HepG2 (cell line): ENCODE data around the gene DGUOK. TPM values are rescaled to one million over a fixed set of nuclear protein-coding genes. Genes with fewer than 3 reads are reported as not detected.

Experiments
- ATAC-seq: fragments of 200-7000 bp; cut with Tn5 transposase; 3 replicates; pipeline ENCODE4 v1.9.1; 2020; ENCODE audit warnings: mild to moderate bottlenecking, moderate library complexity
- BruUV-seq: library from RNA; stranded (reverse); fragments of 400-500 nt; replicated peaks from 2 replicates; lab custom pipeline; 2021; lab: Mats Ljungman, UMichigan
- CTCF ChIA-PET: fragments of 300-600 bp; formaldehyde crosslinking; extraction: SDS; loops from one replicate; lab custom pipeline; 2021; ENCODE audit warnings: low total read pairs, inconsistent platforms, low intra/inter-chr PET ratio; lab: Yijun Ruan, JAX
- POLR2A ChIA-PET: fragments of 350-600 bp; sonication (Branson Sonifier 250); formaldehyde crosslinking; loops from one replicate; lab custom pipeline; 2020; ENCODE audit warnings: antibody characterized with exemption, inconsistent platforms; lab: Yijun Ruan, JAX
- DNase-seq: peaks from one replicate; pipeline ENCODE4 v3.0.0-alpha.2; 2015; ENCODE audit warnings: low spot score
- FAIRE-seq: peaks from 3 replicates; lab custom pipeline; 2011; peaks lifted over from hg19 to GRCh38; lab: Jason Lieb, UNC
- H2AFZ ChIP-seq: one replicate; pipeline ENCODE4 v1.6.1; 2011; ENCODE audit warnings: low read length, inconsistent platforms
- H3K27ac ChIP-seq: fragments of 300-600 bp; 3 replicates; pipeline ENCODE4 v1.8.0; 2011; ENCODE audit warnings: mixed run types, mild to moderate bottlenecking, mixed read lengths, low read length, inconsistent platforms; ENCODE audit not compliant: insufficient read depth; ENCODE audit errors: extremely low read length
- H3K27me3 ChIP-seq, 2 experiments: fragments of 200-600 bp in 1 of 2; 2 replicates in 1 of 2; 3 replicates in 1 of 2; pipeline versions ENCODE4 v1.6.0 to v1.8.0; 2011; ENCODE audit warnings: low read length in 2 of 2, mild to moderate bottlenecking in 2 of 2, moderate library complexity in 2 of 2, inconsistent platforms in 1 of 2; ENCODE audit not compliant: insufficient read depth in 2 of 2, control insufficient read depth in 1 of 2
- H3K36me3 ChIP-seq, 2 experiments: fragments of 200-600 bp in 1 of 2; replicated peaks in 1 of 2; 2 replicates in 1 of 2; 3 replicates in 1 of 2; pipeline versions ENCODE4 v1.5.1 to v1.8.0; 2011; ENCODE audit warnings: low read length in 2 of 2, inconsistent platforms in 1 of 2; ENCODE audit not compliant: insufficient read depth in 2 of 2, control insufficient read depth in 1 of 2
- H3K4me1 ChIP-seq: 2 replicates; pipeline ENCODE4 v1.5.1; 2012; ENCODE audit warnings: low read length, inconsistent platforms; ENCODE audit not compliant: insufficient read depth
- H3K4me2 ChIP-seq: 2 replicates; pipeline ENCODE4 v1.6.0; 2011; ENCODE audit warnings: low read depth, low read length, inconsistent platforms
- H3K4me3 ChIP-seq, 3 experiments: fragments of 200-600 bp in 1 of 3; sonication (generic), shearing (Covaris generic) in 1 of 3; replicated peaks in 1 of 3; 2 replicates each; pipeline ENCODE4 v1.5.1; 2011 to 2016; ENCODE audit warnings: low read length in 3 of 3, inconsistent platforms in 2 of 3, low read depth in 2 of 3, mild to moderate bottlenecking in 2 of 3, control low read depth in 1 of 3, mixed read lengths in 1 of 3; ENCODE audit not compliant: insufficient read depth in 1 of 3
- H3K79me2 ChIP-seq: one replicate; pipeline ENCODE4 v1.6.1; 2011; ENCODE audit warnings: low read length, inconsistent platforms; ENCODE audit not compliant: insufficient read depth
- H3K9ac ChIP-seq: 2 replicates; pipeline ENCODE4 v1.6.0; 2011; ENCODE audit warnings: mild to moderate bottlenecking, low read depth, low read length, inconsistent platforms; ENCODE audit not compliant: insufficient read depth
- H3K9me3 ChIP-seq: 2 replicates; pipeline ENCODE4 v1.5.1; 2012; ENCODE audit warnings: mild to moderate bottlenecking, low read length
- H4K20me1 ChIP-seq: 2 replicates; pipeline ENCODE4 v1.6.0; 2011; ENCODE audit warnings: inconsistent platforms, mild to moderate bottlenecking, low read length, moderate library complexity; ENCODE audit not compliant: insufficient read depth
- FOXC1 ChIP-seq: sonication (generic); formaldehyde crosslinking; IDR thresholded peaks from 2 replicates; pipeline ENCODE4 v1.8.0; 2022; ENCODE audit warnings: mild to moderate bottlenecking, missing genetic modification reagents, borderline replicate concordance
- NFE2L2 ChIP-seq: fragments of 150-350 bp; IDR thresholded peaks from 2 replicates; pipeline ENCODE4 v1.6.1; 2014; ENCODE audit warnings: low read length
- NFYB ChIP-seq: sonication (generic); formaldehyde crosslinking; IDR thresholded peaks from 2 replicates; pipeline ENCODE4 v1.4.0; 2020; ENCODE audit warnings: missing genetic modification reagents
- NR1H2 ChIP-seq: sonication (generic); formaldehyde crosslinking; IDR thresholded peaks from 2 replicates; pipeline ENCODE4 v1.8.1; 2022; ENCODE audit warnings: low read depth, missing genetic modification reagents, borderline replicate concordance
- ZBTB3 ChIP-seq: sonication (generic); formaldehyde crosslinking; IDR thresholded peaks from 2 replicates; pipeline ENCODE4 v1.4.0; 2020; ENCODE audit warnings: low read depth, mild to moderate bottlenecking, moderate library complexity, missing genetic modification reagents, borderline replicate concordance
- ZFP41 ChIP-seq: sonication (generic); formaldehyde crosslinking; IDR thresholded peaks from 2 replicates; pipeline ENCODE4 v1.4.0; 2020; ENCODE audit warnings: mild to moderate bottlenecking, missing genetic modification reagents, borderline replicate concordance
- ZNF205 ChIP-seq: IDR thresholded peaks from 2 replicates; pipeline ENCODE4 v1.6.1; 2018; ENCODE audit warnings: missing biosample characterization, missing genetic modification reagents
- ZNF232 ChIP-seq: sonication (generic); formaldehyde crosslinking; IDR thresholded peaks from 2 replicates; pipeline ENCODE4 v1.4.0; 2020; ENCODE audit warnings: missing genetic modification reagents, borderline replicate concordance
- ZNF383 ChIP-seq: sonication (generic); formaldehyde crosslinking; IDR thresholded peaks from 2 replicates; pipeline ENCODE4 v1.4.0; 2020; ENCODE audit warnings: missing genetic modification reagents, mild to moderate bottlenecking, borderline replicate concordance
- ZNF775 ChIP-seq: sonication (generic); formaldehyde crosslinking; IDR thresholded peaks from 2 replicates; pipeline ENCODE4 v1.4.0; 2020; ENCODE audit warnings: missing genetic modification reagents, mild to moderate bottlenecking, moderate library complexity, borderline replicate concordance
- ZSCAN30 ChIP-seq: sonication (generic); formaldehyde crosslinking; IDR thresholded peaks from 2 replicates; pipeline ENCODE4 v1.5.0; 2020; ENCODE audit warnings: mild to moderate bottlenecking, missing genetic modification reagents
- WGBS: methylation state at CpG from one replicate; pipeline ENCODE4 v1.1.6; 2017; ENCODE audit warnings: low lambda C conversion rate; 5-methylcytosine and 5-hydroxymethylcytosine counted together
- in situ Hi-C: cut with HindIII; loops from 2 replicates; pipeline ENCODE4 v1.10.0; 2017; ENCODE audit warnings: low pct_unique_long_range_greater_than_20kb; ENCODE audit not compliant: extremely low pct_ligation_motif_present
- intact Hi-C: fragments of 100-400 bp; cut with micrococcal nuclease; formaldehyde crosslinking; loops from one replicate; pipeline ENCODE4 v1.10.0; 2022; ENCODE audit not compliant: unreplicated experiment
- polyA plus RNA-seq, 8 experiments: library from polyadenylated mRNA; depleted of rRNA in 3 of 8; stranded (reverse) in 7 of 8; unstranded in 1 of 8; fragments of >200 nt; fragmentation: Illumina TruSeq in 4 of 8; extraction: Trizol in 4 of 8; gene quantifications; 2 replicates each; pipeline versions ENCODE4 v1.2.1 to v1.2.3, GENCODE V29; 2011 to 2016; ENCODE audit warnings: low read depth in 4 of 8, missing spikeins in 1 of 8, mixed read lengths in 1 of 8; ENCODE audit not compliant: insufficient read depth in 1 of 8
- total RNA-seq, 5 experiments: library from RNA; depleted of rRNA; stranded (reverse); fragments of >200 nt; fragmentation: Illumina TruSeq; extraction: Trizol; gene quantifications; 2 replicates each; pipeline ENCODE4 v1.2.3, GENCODE V29; 2016; ENCODE audit warnings: low read depth in 1 of 5
- TF ChIP-seq, protein P1 (sequence below), 2 experiments: IDR thresholded peaks; 2 replicates each; pipeline ENCODE4 v1.6.1; 2011 to 2012; ENCODE audit warnings: low read length in 2 of 2, borderline replicate concordance in 1 of 2, low read depth in 1 of 2, mild to moderate bottlenecking in 1 of 2, moderate library complexity in 1 of 2
- TF ChIP-seq, protein P2 (sequence below): sonication (generic); formaldehyde crosslinking; IDR thresholded peaks from 2 replicates; pipeline ENCODE4 v1.5.1; 2020; ENCODE audit warnings: mild to moderate bottlenecking, missing genetic modification reagents, borderline replicate concordance

The DGUOK gene
- total and polyA plus RNA-seq, 2 of the 13 experiments (the other 11 are each of a cell fraction or from before 2014, with no cell fraction given): 105 to 137 TPM

DNA sequence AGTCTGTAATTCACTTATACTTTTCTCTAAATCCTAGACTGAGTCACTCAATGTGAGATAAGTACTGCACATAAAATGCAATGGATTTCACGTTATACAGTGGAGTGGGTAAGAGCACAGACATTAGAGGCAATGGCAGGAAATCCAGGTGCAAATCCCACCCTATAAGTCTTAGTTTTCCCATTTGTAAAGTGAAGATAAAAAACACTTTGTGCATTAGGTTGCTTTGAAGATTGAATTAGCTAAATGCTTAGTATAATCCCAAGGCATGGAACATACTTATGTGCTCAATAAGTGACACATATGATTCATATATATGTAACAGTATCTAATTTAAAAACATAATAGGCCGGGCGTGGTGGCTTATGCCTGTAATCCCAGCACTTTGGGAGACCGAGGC is 23.4 kb upstream of the DGUOK start:
- no TSS peak for BruUV-seq
- FAIRE-seq: no peak
- Histone ChIP-seq H4K20me1 (no peaks in the 10 kb centered on the region), H3K27ac (no peak overlapping the region), H3K4me3 (no peak overlapping the region), H3K9me3 (no peaks in the 10 kb centered on the region), H3K4me1 (peaks cover 15% of the 10 kb centered on the region), H3K9ac (no peak overlapping the region), H3K27me3 (peaks cover 4 to 39% of the 10 kb centered on the region in 2 experiments; a peak in 3 of 5 replicates), H3K4me2 (no peak overlapping the region), H3K79me2 (no peaks in the 10 kb centered on the region), H3K36me3 (no peaks in the 10 kb centered on the region), H2AFZ (no peak overlapping the region)
- intact Hi-C loops (no loop called here), in situ Hi-C loops (no loop called here)
- ATAC-seq: no peak
- no peak for DNase-seq
- ChIA-PET POLR2A (no interaction called here), CTCF (no interaction called here)
- WGBS: 61% methylated on average over 4 of the region's 4 CpGs
- no peak for TF ChIP-seq ZSCAN30 (CRISPR knock-in tag)
- no peak for TF ChIP-seq ZNF232
- no peak for TF ChIP-seq ZFP41 (CRISPR knock-in tag)
- TF ChIP-seq FOXC1 (CRISPR knock-in tag): no peak
- no peak for TF ChIP-seq NFYB (CRISPR knock-in tag)
- TF ChIP-seq ZNF775 (CRISPR knock-in tag): no peak
- no peak for TF ChIP-seq ZBTB3 (CRISPR knock-in tag)
- TF ChIP-seq NFE2L2: no peak
- TF ChIP-seq ZNF383 (CRISPR knock-in tag): no peak
- TF ChIP-seq, protein P1, sequence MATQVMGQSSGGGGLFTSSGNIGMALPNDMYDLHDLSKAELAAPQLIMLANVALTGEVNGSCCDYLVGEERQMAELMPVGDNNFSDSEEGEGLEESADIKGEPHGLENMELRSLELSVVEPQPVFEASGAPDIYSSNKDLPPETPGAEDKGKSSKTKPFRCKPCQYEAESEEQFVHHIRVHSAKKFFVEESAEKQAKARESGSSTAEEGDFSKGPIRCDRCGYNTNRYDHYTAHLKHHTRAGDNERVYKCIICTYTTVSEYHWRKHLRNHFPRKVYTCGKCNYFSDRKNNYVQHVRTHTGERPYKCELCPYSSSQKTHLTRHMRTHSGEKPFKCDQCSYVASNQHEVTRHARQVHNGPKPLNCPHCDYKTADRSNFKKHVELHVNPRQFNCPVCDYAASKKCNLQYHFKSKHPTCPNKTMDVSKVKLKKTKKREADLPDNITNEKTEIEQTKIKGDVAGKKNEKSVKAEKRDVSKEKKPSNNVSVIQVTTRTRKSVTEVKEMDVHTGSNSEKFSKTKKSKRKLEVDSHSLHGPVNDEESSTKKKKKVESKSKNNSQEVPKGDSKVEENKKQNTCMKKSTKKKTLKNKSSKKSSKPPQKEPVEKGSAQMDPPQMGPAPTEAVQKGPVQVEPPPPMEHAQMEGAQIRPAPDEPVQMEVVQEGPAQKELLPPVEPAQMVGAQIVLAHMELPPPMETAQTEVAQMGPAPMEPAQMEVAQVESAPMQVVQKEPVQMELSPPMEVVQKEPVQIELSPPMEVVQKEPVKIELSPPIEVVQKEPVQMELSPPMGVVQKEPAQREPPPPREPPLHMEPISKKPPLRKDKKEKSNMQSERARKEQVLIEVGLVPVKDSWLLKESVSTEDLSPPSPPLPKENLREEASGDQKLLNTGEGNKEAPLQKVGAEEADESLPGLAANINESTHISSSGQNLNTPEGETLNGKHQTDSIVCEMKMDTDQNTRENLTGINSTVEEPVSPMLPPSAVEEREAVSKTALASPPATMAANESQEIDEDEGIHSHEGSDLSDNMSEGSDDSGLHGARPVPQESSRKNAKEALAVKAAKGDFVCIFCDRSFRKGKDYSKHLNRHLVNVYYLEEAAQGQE (IDR thresholded peaks at IDR 0.05; ENCODE audit: borderline replicate concordance in 1 of 2, low read depth in 1 of 2, low read length in 2 of 2): no peak
- no peak for TF ChIP-seq NR1H2 (CRISPR knock-in tag)
- no peak for TF ChIP-seq ZNF205 (CRISPR knock-in tag)
- TF ChIP-seq, protein P2, sequence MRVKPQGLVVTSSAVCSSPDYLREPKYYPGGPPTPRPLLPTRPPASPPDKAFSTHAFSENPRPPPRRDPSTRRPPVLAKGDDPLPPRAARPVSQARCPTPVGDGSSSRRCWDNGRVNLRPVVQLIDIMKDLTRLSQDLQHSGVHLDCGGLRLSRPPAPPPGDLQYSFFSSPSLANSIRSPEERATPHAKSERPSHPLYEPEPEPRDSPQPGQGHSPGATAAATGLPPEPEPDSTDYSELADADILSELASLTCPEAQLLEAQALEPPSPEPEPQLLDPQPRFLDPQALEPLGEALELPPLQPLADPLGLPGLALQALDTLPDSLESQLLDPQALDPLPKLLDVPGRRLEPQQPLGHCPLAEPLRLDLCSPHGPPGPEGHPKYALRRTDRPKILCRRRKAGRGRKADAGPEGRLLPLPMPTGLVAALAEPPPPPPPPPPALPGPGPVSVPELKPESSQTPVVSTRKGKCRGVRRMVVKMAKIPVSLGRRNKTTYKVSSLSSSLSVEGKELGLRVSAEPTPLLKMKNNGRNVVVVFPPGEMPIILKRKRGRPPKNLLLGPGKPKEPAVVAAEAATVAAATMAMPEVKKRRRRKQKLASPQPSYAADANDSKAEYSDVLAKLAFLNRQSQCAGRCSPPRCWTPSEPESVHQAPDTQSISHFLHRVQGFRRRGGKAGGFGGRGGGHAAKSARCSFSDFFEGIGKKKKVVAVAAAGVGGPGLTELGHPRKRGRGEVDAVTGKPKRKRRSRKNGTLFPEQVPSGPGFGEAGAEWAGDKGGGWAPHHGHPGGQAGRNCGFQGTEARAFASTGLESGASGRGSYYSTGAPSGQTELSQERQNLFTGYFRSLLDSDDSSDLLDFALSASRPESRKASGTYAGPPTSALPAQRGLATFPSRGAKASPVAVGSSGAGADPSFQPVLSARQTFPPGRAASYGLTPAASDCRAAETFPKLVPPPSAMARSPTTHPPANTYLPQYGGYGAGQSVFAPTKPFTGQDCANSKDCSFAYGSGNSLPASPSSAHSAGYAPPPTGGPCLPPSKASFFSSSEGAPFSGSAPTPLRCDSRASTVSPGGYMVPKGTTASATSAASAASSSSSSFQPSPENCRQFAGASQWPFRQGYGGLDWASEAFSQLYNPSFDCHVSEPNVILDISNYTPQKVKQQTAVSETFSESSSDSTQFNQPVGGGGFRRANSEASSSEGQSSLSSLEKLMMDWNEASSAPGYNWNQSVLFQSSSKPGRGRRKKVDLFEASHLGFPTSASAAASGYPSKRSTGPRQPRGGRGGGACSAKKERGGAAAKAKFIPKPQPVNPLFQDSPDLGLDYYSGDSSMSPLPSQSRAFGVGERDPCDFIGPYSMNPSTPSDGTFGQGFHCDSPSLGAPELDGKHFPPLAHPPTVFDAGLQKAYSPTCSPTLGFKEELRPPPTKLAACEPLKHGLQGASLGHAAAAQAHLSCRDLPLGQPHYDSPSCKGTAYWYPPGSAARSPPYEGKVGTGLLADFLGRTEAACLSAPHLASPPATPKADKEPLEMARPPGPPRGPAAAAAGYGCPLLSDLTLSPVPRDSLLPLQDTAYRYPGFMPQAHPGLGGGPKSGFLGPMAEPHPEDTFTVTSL: no peak
